GM15510 (cell line): Measurements from ENCODE around the gene METTL23.

Source experiments
- POLR2A ChIP-seq: IDR thresholded peaks from 3 replicates; pipeline ENCODE4 v1.6.1; 2011; ENCODE audit warnings: borderline replicate concordance; ENCODE audit not compliant: insufficient read length; ENCODE audit errors: extremely low read depth

The METTL23 gene

GRCh38 chr17:76687298-76688164 is 39.1 kb upstream of the METTL23 start:
- TF ChIP-seq POLR2A, result no peak

- no peak for TF ChIP-seq POLR2A
Observed at GRCh38 chr17:76688165-76688622, 38.4 kb upstream of the METTL23 start.

GRCh38 chr17:76689859-76690258 is 36.8 kb upstream of the METTL23 start:
- TF ChIP-seq POLR2A, result no peak

GRCh38 chr17:76690596-76691280 is 35.9 kb upstream of the METTL23 start:
- no peak for TF ChIP-seq POLR2A

GRCh38 chr17:76691379-76692191 is 35.1 kb upstream of the METTL23 start:
- TF ChIP-seq POLR2A, result no peak

GRCh38 chr17:76695059-76695831 is 31.4 kb upstream of the METTL23 start:
- TF ChIP-seq POLR2A, result no peak

- TF ChIP-seq POLR2A, result no peak
Observed at GRCh38 chr17:76696763-76697701, 29.6 kb upstream of the METTL23 start.

- no peak for TF ChIP-seq POLR2A
Observed at GRCh38 chr17:76697702-76698465, 28.8 kb upstream of the METTL23 start.

GRCh38 chr17:76700270-76700616 is 26.4 kb upstream of the METTL23 start:
- TF ChIP-seq POLR2A, result no peak

- TF ChIP-seq POLR2A, result no peak
Observed at GRCh38 chr17:76700617-76701470, 25.8 kb upstream of the METTL23 start.

GRCh38 chr17:76701471-76701967 is 25.1 kb upstream of the METTL23 start:
- no peak for TF ChIP-seq POLR2A
